NCI-H510A treated with DMSO at 0.1 percent for 48 hours (cell line): ENCODE data around the gene CEP120.

Source experiments
- DNase-seq: peaks from one replicate; lab custom pipeline; 2025; lab: John Stamatoyannopoulos, UW

Gene CEP120

DNA sequence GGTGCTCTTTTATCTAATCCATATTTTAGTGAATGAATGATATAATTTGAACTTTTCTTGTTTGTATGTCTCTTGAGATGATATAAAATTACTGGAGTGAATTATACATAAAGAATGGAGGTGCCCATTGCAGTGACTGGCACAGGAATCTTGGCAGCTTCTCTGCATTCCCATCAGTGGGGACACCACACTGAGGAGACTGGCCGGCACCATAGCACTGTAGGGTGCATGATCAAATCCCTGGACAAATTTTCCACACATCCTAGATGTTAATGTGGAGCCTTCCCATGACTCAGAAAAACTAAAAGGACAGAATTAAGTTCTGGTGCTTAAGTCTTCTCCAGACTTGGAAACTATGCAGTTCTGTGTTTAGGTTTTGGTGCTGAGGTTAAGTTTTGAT lies 124.1 kb downstream of the CEP120 start:
- DNase-seq = no peak

DNA sequence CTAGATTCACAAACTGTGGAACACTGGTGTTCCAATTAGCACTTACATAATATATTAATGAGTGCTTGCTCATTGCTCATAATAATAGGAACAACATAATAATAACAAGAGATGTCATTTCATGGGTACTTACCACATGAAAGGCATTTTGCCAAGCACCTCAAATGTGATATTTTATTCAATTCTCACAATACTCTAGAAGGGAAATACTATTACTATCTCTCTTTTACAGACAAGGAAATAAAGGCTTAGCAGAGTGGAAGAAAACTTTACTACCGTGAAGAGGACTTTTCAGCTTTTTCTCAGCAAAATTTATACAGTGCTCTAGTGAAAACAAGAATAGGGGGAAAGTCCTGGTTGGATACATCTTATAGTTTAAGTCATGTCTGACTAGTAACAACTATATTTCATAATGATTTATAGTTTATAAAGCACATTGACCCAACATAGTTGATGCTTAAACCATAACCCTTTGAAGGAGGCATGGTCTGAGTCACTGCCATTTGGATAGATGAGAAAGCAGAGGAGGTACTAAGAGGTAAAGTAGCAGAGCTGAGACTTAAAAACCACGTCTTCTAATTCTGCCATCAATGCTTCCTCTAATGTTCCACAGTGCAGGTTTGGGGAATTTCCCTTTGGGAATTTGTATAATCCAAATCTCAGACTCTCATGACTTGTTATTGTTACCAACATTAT lies 124.7 kb downstream of the CEP120 start:
- DNase-seq = no peak

DNA sequence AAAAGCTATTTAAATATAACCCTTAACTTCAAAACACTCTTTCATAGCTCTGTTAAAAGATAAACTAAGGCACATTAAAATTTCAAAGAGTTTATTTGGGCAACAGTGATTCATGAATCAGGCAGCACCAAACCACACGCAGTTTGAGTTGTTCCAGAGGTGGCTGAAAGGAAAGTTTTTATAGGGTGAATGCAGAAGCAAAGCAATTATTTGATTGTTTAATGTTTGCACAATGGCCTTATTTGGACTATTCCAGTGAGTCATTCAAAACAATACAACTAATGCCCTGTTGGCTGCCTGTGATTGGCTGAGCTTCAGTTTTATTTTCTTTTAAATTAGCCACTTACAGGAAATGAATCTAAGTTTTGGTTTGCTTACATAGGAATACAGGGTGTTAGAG lies 125.3 kb downstream of the CEP120 start:
- no peak for DNase-seq

DNA sequence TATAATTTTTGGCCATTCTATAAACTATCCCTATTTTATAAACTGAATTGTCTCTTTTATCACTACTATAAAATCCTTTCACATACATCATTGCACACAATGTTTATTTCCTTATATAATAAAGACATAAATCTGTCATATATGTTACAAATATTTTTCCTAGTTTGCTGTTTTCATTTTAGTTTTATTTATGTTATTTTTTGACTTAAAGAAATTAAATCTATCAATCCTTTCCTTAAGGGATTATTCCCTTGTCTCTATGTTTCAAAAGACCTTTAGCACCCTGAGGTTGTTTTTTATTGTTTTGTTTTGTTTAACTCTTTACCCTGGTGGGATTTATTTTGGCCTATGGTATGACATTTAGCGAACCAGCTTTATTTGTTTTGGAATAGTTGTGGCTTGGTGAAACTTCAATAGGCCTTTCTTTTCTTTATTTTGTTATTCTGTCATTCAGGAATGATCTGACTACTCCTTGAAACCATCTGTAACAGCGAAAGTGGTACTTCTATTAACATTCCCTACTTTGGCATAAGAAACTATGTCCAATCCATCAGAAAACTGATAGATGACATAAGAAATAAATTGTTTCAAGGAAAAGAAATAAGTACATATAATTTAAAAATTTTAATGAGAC lies 125.9 kb downstream of the CEP120 start:
- DNase-seq = no peak
